HFFc6 (cell line): ENCODE data around the gene COL23A1. TPM values are rescaled to one million over a fixed set of nuclear protein-coding genes. Genes with fewer than 3 reads are reported as not detected.

Experiments used
- DNase-seq: peaks from one replicate; pipeline ENCODE4 v3.0.0-alpha.2; 2018
- H3K27ac Mint-ChIP-seq: 2 replicates; pipeline ENCODE4 v1.8.0; 2020; ENCODE audit warnings: mild to moderate bottlenecking, mixed read lengths
- H3K27me3 Mint-ChIP-seq: 2 replicates; pipeline ENCODE4 v1.8.0; 2021; ENCODE audit warnings: mild to moderate bottlenecking, moderate library complexity, mixed read lengths; ENCODE audit not compliant: insufficient read depth
- H3K36me3 Mint-ChIP-seq: 2 replicates; pipeline ENCODE4 v1.8.0; 2021; ENCODE audit warnings: low read depth, mixed read lengths
- H3K4me1 Mint-ChIP-seq: 2 replicates; pipeline ENCODE4 v1.8.0; 2020; ENCODE audit warnings: low read depth, mixed read lengths
- H3K4me3 Mint-ChIP-seq: 2 replicates; pipeline ENCODE4 v1.8.0; 2020; ENCODE audit warnings: mild to moderate bottlenecking, moderate library complexity, mixed read lengths
- H3K9me3 Mint-ChIP-seq: 2 replicates; pipeline ENCODE4 v1.8.0; 2020; ENCODE audit warnings: mild to moderate bottlenecking, mixed read lengths
- total RNA-seq, 6 experiments: library from RNA; stranded (reverse); fragmentation: NEBNext Ultra II Directional; extraction: Animal tissue kit (Norgen Biotek cat#: 25700); gene quantifications; 2 replicates in 1 of 6; 3 replicates in 5 of 6; pipeline ENCODE4 v1.2.3, GENCODE V29; 2021
- TF ChIP-seq, protein P1 (sequence below): fragments of 200-600 bp; sonication (generic); IDR thresholded peaks from 2 replicates; pipeline ENCODE4 v1.5.0; 2021; ENCODE audit warnings: antibody characterized with exemption, mild to moderate bottlenecking

COL23A1 gene
- total RNA-seq, 6 experiments from 2014 or later: not detected

DNA sequence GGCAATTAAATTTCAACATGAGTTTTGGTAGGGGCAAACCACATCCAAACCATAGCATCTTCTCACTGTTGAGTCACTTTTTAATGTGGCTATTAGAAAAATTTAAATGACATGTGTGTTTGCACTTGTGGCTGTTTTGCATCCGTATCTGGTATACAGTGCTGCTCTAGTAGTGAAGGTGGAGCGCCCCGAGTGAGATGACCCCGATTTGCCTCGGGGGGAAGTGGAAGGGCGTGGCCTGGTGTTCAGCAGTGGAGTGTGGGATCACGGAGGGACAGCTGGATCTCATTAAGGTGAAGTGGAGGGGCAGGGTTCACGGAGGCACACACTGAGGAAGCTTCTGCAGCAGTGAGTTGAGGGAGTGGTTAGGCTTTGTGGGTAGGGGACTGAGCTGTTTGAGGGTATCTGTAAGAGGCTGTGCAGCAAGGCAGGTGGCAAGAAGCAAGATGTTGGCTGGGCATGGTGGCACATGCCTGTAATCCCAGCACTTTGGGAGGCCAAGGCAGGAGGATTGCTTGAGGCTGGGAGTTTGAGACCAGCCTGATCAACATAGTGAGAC is 396.9 kb downstream of the COL23A1 start:
- Mint-ChIP-seq H3K4me3 (no peak overlapping the region), H3K9me3 (peaks cover 4% of the 10 kb centered on the region; the same call in 1 of the 2 replicates), H3K27ac (no peak overlapping the region), H3K36me3 (no peaks in the 10 kb centered on the region), H3K27me3 (peaks cover 35% of the 10 kb centered on the region), H3K4me1 (peaks cover 8% of the 10 kb centered on the region; the same call in 1 of the 2 replicates)
- no peak for DNase-seq
- TF ChIP-seq, protein P1, sequence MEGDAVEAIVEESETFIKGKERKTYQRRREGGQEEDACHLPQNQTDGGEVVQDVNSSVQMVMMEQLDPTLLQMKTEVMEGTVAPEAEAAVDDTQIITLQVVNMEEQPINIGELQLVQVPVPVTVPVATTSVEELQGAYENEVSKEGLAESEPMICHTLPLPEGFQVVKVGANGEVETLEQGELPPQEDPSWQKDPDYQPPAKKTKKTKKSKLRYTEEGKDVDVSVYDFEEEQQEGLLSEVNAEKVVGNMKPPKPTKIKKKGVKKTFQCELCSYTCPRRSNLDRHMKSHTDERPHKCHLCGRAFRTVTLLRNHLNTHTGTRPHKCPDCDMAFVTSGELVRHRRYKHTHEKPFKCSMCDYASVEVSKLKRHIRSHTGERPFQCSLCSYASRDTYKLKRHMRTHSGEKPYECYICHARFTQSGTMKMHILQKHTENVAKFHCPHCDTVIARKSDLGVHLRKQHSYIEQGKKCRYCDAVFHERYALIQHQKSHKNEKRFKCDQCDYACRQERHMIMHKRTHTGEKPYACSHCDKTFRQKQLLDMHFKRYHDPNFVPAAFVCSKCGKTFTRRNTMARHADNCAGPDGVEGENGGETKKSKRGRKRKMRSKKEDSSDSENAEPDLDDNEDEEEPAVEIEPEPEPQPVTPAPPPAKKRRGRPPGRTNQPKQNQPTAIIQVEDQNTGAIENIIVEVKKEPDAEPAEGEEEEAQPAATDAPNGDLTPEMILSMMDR: no peak

DNA sequence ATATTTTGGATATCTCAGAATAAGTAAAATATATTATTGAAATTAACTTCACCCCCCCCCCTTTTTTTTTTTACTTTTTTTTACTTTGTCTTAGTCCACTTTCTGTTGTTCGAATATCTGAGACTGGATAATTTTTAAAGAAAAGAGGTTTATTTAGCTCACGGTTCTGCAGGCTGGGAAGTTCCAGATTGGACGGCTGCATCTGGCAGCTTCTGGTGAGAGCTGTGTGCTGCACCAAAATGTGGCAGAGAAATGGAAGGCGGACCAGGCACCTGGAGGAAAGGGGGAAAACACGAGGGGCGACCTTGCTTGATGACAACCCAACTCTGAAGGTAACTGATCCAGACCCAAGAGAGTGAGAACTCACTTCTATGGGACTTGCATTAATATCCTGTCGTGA is 397.4 kb downstream of the COL23A1 start:
- Mint-ChIP-seq H3K27ac (no peak overlapping the region), H3K4me1 (peaks cover 8% of the 10 kb centered on the region; the same call in 1 of the 2 replicates), H3K4me3 (no peak overlapping the region), H3K36me3 (no peaks in the 10 kb centered on the region), H3K27me3 (peaks cover 32% of the 10 kb centered on the region), H3K9me3 (peaks cover 4% of the 10 kb centered on the region; the same call in 1 of the 2 replicates)
- TF ChIP-seq, protein P1: no peak
- DNase-seq: no peak

DNA sequence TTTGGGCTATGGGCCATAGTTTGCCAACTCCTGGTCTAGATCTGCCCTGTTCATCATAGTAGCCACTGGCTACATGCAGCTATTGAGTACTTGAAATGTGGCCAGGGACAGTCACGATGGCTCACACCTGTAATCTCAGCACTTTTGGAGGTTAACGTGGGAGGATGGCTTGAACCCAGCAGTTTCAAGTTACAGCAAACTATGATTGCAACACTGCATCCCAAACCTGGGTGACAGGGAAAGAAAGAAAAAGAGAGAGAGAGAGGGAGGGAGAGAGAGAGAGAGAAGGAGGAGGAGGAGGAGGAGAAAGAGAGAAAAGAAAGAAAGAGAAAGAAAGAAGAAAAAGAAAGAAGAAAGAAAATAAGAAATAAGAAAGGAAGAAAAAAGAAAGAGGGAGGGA is 397.9 kb downstream of the COL23A1 start:
- Mint-ChIP-seq H3K4me3 (no peak overlapping the region), H3K36me3 (no peaks in the 10 kb centered on the region), H3K4me1 (peaks cover 8% of the 10 kb centered on the region; the same call in 1 of the 2 replicates), H3K27me3 (peaks cover 32% of the 10 kb centered on the region), H3K27ac (no peak overlapping the region), H3K9me3 (peaks cover 4% of the 10 kb centered on the region; the same call in 1 of the 2 replicates)
- TF ChIP-seq, protein P1: no peak
- no peak for DNase-seq

DNA sequence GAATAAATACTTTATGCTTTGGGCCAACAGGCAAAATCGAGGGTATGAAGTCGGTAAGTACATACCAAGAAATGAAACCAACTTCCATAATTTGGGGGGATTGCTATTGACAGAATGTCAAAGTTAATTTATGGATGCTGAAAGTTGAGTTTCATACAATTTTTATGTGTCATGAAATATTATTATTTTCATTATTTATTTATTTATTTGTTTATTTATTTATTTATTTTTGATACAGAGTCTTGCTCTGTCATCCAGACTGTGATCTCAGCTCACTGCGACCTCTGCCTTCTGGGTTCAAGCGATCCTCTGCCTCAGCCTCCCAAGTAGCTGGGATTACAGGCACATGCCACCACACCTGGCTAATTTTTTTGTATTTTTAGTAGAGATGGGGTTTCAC is 398.5 kb downstream of the COL23A1 start:
- no peak overlapping the region for H3K4me3 Mint-ChIP-seq
- TF ChIP-seq, protein P1: no peak
- no peak for DNase-seq
- H3K9me3 Mint-ChIP-seq: peaks cover 4% of the 10 kb centered on the region; the same call in 1 of the 2 replicates
- H3K4me1 Mint-ChIP-seq: peaks cover 10% of the 10 kb centered on the region
- no peaks in the 10 kb centered on the region for H3K36me3 Mint-ChIP-seq
- H3K27me3 Mint-ChIP-seq: peaks cover 31% of the 10 kb centered on the region
- no peak overlapping the region for H3K27ac Mint-ChIP-seq

DNA sequence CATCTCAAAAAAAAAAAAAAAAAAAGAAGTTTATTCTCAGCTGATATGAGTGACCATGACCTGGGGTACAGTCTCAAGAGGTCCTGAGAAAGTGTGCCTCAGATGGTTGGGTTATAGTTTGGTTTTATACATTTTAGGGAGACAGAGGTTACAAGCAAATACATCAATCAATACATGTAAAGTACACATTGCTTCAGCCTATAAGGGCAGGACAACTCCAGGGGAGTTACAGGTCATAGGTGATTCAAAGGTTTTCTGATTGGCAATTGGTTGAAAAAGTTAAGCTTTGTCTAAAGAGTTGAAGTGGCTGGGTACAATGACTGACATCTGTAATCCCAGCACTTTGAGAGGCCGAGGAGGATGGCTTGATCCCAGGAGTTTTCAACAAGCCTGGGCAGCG is 400.8 kb downstream of the COL23A1 start:
- H3K4me1 Mint-ChIP-seq: peaks cover 17% of the 10 kb centered on the region
- H3K27me3 Mint-ChIP-seq: peaks cover 18% of the 10 kb centered on the region
- H3K27ac Mint-ChIP-seq: no peak overlapping the region
- no peak overlapping the region for H3K4me3 Mint-ChIP-seq
- H3K36me3 Mint-ChIP-seq: no peaks in the 10 kb centered on the region
- no peak for DNase-seq
- peaks cover 4% of the 10 kb centered on the region; the same call in 1 of the 2 replicates for H3K9me3 Mint-ChIP-seq
- TF ChIP-seq, protein P1: no peak

Other genes starting within 250 kb of the COL23A1 start
- gene CLK4, start 36.7 kb upstream of the COL23A1 start, total RNA-seq: 10 to 100 TPM in 2 of 6 experiments, 1 to 10 TPM in 4; 8.5 to 11.7 (median 8.8) TPM
- 1 to 10 TPM; 6.7 to 7.6 (median 7.4) TPM for gene ZNF354A, start 140.3 kb upstream of the COL23A1 start, total RNA-seq